ENCODE data around the gene HOXD4.

- TF ChIP-seq CTCF (IDR thresholded peaks at IDR 0.05) (no peak), POLR2A (IDR thresholded peaks at IDR 0.05) (no peak)
Observed at GRCh38 chr2:176163672-176164056, 12.3 kb downstream of the HOXD4 start.

Measured in gastroesophageal sphincter (tissue), 3 donors.